ENCODE data around the gene ZNF101.

DNA sequence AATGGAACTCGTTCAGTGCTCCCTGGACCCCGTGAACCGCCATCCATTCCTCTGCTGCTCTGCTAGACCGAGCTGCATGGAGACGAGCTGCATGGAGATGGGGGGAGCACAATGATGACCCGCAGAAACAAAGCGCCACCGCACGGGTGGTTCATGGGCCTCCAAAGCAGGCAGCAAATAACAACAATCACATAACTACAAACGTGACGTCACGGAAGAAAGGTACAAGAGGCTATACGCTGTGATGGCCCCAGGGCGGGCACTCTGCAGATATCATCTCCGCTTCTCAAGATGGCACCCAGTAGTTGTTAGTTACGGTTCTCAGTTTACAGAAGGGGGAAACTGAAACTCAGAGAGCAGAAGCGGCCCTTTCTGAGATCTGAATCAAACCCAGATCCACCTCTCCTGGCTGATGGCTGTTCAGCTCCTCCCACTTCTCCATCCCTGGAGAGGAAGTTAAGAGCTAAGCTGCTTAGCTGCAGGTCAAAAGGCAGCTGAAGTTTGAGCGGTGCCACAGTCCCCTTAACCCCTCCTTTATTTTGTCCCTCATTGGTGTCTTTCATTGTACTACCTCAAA is 6.9 kb upstream of the ZNF101 start:
- no peak for TF ChIP-seq POLR2AphosphoS5 (IDR thresholded peaks at IDR 0.05)
- no peak for TF ChIP-seq CTCF (IDR thresholded peaks at IDR 0.05; ENCODE audit: poor library complexity, severe bottlenecking)
- TF ChIP-seq, protein P1, sequence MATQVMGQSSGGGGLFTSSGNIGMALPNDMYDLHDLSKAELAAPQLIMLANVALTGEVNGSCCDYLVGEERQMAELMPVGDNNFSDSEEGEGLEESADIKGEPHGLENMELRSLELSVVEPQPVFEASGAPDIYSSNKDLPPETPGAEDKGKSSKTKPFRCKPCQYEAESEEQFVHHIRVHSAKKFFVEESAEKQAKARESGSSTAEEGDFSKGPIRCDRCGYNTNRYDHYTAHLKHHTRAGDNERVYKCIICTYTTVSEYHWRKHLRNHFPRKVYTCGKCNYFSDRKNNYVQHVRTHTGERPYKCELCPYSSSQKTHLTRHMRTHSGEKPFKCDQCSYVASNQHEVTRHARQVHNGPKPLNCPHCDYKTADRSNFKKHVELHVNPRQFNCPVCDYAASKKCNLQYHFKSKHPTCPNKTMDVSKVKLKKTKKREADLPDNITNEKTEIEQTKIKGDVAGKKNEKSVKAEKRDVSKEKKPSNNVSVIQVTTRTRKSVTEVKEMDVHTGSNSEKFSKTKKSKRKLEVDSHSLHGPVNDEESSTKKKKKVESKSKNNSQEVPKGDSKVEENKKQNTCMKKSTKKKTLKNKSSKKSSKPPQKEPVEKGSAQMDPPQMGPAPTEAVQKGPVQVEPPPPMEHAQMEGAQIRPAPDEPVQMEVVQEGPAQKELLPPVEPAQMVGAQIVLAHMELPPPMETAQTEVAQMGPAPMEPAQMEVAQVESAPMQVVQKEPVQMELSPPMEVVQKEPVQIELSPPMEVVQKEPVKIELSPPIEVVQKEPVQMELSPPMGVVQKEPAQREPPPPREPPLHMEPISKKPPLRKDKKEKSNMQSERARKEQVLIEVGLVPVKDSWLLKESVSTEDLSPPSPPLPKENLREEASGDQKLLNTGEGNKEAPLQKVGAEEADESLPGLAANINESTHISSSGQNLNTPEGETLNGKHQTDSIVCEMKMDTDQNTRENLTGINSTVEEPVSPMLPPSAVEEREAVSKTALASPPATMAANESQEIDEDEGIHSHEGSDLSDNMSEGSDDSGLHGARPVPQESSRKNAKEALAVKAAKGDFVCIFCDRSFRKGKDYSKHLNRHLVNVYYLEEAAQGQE (IDR thresholded peaks at IDR 0.05; ENCODE audit: borderline replicate concordance): no peak
- no peak for TF ChIP-seq EZH2 (IDR thresholded peaks at IDR 0.05; ENCODE audit: borderline replicate concordance, insufficient read depth, low read length, poor library complexity, severe bottlenecking)
- no peak for TF ChIP-seq TAF1 (IDR thresholded peaks at IDR 0.05; ENCODE audit: low read depth)
- no peak for TF ChIP-seq MXI1 (conservative IDR thresholded peaks at IDR 0.05; ENCODE audit: poor library complexity, severe bottlenecking)
- TF ChIP-seq RAD21 (conservative IDR thresholded peaks at IDR 0.05): no peak
- TF ChIP-seq EP300 (conservative IDR thresholded peaks at IDR 0.05; ENCODE audit: poor library complexity, severe bottlenecking): no peak
- TF ChIP-seq SMC3 (conservative IDR thresholded peaks at IDR 0.05; ENCODE audit: poor library complexity): no peak
